NB4 (cell line): Measurements from ENCODE around the gene CREBRF.

Experiments
- DNase-seq: peaks from one replicate; pipeline ENCODE4 v3.0.0; 2010; ENCODE audit warnings: low read depth
- H3K4me3 ChIP-seq: one replicate; pipeline ENCODE4 v1.5.1; 2011; ENCODE audit warnings: mild to moderate bottlenecking, low read depth, low read length, moderate library complexity
- MYC ChIP-seq: IDR thresholded peaks from 2 replicates; pipeline ENCODE4 v1.6.1; 2011; ENCODE audit warnings: low read depth, low read length
- POLR2A ChIP-seq: IDR thresholded peaks from 2 replicates; pipeline ENCODE4 v1.6.1; 2011; ENCODE audit warnings: mild to moderate bottlenecking; ENCODE audit not compliant: insufficient read length; ENCODE audit errors: extremely low read depth
- TF ChIP-seq, protein P1 (sequence below): IDR thresholded peaks from 2 replicates; pipeline ENCODE4 v1.6.1; 2011; ENCODE audit warnings: low read depth, low read length
- TF ChIP-seq, protein P2 (sequence below): IDR thresholded peaks from one replicate; pipeline ENCODE4 v1.5.1; 2012; ENCODE audit warnings: low read depth, low read length

The CREBRF gene

GRCh38 chr5:173158366-173158765, 102.2 kb downstream of the CREBRF start:
- TF ChIP-seq, protein P1, sequence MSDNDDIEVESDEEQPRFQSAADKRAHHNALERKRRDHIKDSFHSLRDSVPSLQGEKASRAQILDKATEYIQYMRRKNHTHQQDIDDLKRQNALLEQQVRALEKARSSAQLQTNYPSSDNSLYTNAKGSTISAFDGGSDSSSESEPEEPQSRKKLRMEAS, result no peak
- no peak for DNase-seq
- H3K4me3 ChIP-seq, result no peak overlapping the region

DNA sequence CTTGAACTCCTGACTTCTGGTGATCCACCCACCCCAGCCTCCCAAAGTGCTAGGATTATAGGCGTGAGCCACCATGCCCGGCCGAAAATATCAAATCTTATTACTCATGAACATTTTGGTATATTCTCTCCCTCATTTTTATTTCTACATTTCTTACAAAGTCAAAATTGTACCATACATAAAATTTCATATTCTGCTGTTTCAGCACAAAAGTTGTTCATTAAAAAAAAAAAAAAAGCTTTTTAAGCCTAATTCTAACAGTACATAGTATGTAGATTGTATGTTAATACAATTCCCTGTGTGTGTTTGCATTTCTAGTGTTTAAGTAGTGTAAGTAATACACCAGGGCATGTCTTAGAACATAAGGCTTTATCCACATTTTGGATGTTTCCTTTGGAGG, 103.1 kb downstream of the CREBRF start:
- DNase-seq, result no peak
- no peak overlapping the region for H3K4me3 ChIP-seq
- TF ChIP-seq, protein P1, result no peak
- TF ChIP-seq MYC, result no peak
- TF ChIP-seq, protein P2, sequence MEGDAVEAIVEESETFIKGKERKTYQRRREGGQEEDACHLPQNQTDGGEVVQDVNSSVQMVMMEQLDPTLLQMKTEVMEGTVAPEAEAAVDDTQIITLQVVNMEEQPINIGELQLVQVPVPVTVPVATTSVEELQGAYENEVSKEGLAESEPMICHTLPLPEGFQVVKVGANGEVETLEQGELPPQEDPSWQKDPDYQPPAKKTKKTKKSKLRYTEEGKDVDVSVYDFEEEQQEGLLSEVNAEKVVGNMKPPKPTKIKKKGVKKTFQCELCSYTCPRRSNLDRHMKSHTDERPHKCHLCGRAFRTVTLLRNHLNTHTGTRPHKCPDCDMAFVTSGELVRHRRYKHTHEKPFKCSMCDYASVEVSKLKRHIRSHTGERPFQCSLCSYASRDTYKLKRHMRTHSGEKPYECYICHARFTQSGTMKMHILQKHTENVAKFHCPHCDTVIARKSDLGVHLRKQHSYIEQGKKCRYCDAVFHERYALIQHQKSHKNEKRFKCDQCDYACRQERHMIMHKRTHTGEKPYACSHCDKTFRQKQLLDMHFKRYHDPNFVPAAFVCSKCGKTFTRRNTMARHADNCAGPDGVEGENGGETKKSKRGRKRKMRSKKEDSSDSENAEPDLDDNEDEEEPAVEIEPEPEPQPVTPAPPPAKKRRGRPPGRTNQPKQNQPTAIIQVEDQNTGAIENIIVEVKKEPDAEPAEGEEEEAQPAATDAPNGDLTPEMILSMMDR, result no peak
- TF ChIP-seq POLR2A, result no peak

GRCh38 chr5:173161148-173161547, 105.0 kb downstream of the CREBRF start:
- no peak for DNase-seq
- no peak for TF ChIP-seq POLR2A
- no peak for TF ChIP-seq MYC
- TF ChIP-seq, protein P1, result no peak
- TF ChIP-seq, protein P2, result no peak
- no peak overlapping the region for H3K4me3 ChIP-seq

DNA sequence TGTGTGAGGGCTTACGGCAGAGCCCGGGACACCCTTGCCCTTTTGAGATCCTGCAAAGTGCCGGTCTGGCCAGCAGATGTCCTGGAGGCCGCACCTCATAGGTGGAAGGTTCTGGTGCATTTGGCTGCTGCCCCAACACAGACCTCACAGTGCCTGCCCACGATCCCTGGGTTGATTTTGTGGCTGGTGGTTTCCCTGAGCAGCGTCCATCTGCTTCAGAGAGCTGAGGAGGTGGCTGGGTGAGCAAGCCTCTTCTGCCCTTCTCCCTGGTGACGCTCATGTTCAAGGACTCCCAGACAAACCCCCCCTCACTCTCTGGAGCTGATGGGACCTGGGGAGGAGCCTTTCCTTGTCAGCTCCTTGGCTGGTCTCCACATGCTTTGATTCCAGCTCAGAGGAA, 107.1 kb downstream of the CREBRF start:
- no peak for DNase-seq
- H3K4me3 ChIP-seq, result no peak overlapping the region
- TF ChIP-seq POLR2A (no peak), MYC (no peak)
- TF ChIP-seq, protein P2, result no peak
- TF ChIP-seq, protein P1, result no peak

- no peak overlapping the region for H3K4me3 ChIP-seq
- TF ChIP-seq, protein P1, result no peak
- TF ChIP-seq, protein P2, result no peak
- TF ChIP-seq MYC (no peak), POLR2A (no peak)
These were observed 109.2 kb downstream of the CREBRF start for GRCh38 chr5:173165177-173166016.

GRCh38 chr5:173172166-173172565, 116.0 kb downstream of the CREBRF start:
- TF ChIP-seq, protein P2, result no peak
- TF ChIP-seq, protein P1, result no peak
- no peak for TF ChIP-seq POLR2A
- no peak for TF ChIP-seq MYC
- no peak overlapping the region for H3K4me3 ChIP-seq
- DNase-seq, result no peak

More at GRCh38 chr5:173165177-173166016, 109.2 kb downstream of the CREBRF start:
- DNase-seq, result no peak
